Esophagus squamous epithelium (tissue), 5 donors: ENCODE measurements around the gene LBX1. TPM values are rescaled to one million over a fixed set of nuclear protein-coding genes. Genes with fewer than 3 reads are reported as not detected.
A peak's percentile ranks its signal among the peaks of the same experiment; 100 is the strongest.

Experiments
- DNase-seq: peaks from one replicate; lab custom pipeline; 2025; lab: John Stamatoyannopoulos, UW
- H3K27ac ChIP-seq, 4 donors: fragments of 200-600 bp; sonication (generic); one replicate each; pipeline ENCODE4 v1.5.1; 2016 to 2019; ENCODE audit warnings: mild to moderate bottlenecking in 1 of 4
- H3K27me3 ChIP-seq, 4 donors: fragments of 200-600 bp; sonication (generic); 1 replicate in 3 of 4; 2 replicates in 1 of 4; pipeline versions ENCODE4 v1.5.1 to v1.6.0; 2017 to 2021; ENCODE audit warnings: antibody characterized with exemption in 1 of 4
- H3K36me3 ChIP-seq, 3 donors: fragments of 200-600 bp; sonication (generic); one replicate each; pipeline ENCODE4 v1.5.1; 2016 to 2019
- H3K4me1 ChIP-seq, 3 donors: fragments of 200-600 bp; sonication (generic); one replicate each; pipeline ENCODE4 v1.5.1; 2017 to 2019
- H3K4me3 ChIP-seq, 4 donors: fragments of 200-600 bp; sonication (generic); 1 replicate in 3 of 4; 2 replicates in 1 of 4; pipeline ENCODE4 v1.5.1; 2016 to 2019; ENCODE audit warnings: mild to moderate bottlenecking in 2 of 4, moderate library complexity in 1 of 4
- H3K9me3 ChIP-seq, 3 donors: fragments of 200-600 bp; sonication (generic); one replicate each; pipeline ENCODE4 v1.5.1; 2016 to 2019
- CTCF ChIP-seq, 6 experiments: fragments of 450-650 bp in 4 of 6; fragments of 200-600 bp in 2 of 6; sonication (generic) in 2 of 6; IDR thresholded peaks; one replicate each; pipeline ENCODE4 v1.5.1; 2016 to 2019; ENCODE audit warnings: antibody characterized with exemption in 6 of 6, mild to moderate bottlenecking in 4 of 6, moderate library complexity in 4 of 6
- POLR2A ChIP-seq, 4 donors: fragments of 450-650 bp; IDR thresholded peaks; one replicate each; pipeline ENCODE4 v1.6.1; 2017; ENCODE audit warnings: antibody characterized with exemption in 4 of 4, mild to moderate bottlenecking in 4 of 4, moderate library complexity in 3 of 4
- WGBS, 2 donors: methylation state at CpG; one replicate each; pipeline ENCODE4 v1.1.5; 2018; 5-methylcytosine and 5-hydroxymethylcytosine counted together
- intact Hi-C: fragments of 100-400 bp; cut with DNase I; formaldehyde crosslinking; loops from one replicate; pipeline ENCODE4 v1.15.0; 2022
- total RNA-seq, 4 donors: library from RNA; depleted of rRNA; stranded (reverse); fragments of >200 nt; gene quantifications; one replicate each; pipeline ENCODE4 v1.1.0, GENCODE V29; 2016
- donor health status: DM: yes; HTN: yes; CAD: no.

Gene LBX1
- total RNA-seq, 4 donors from 2014 or later = not detected

- no peak overlapping the region for H3K27ac ChIP-seq
- H3K4me1 ChIP-seq = peaks cover 64 to 94% (median 65%) of the 10 kb centered on the region in 3 donors
- no peak for DNase-seq
- H3K36me3 ChIP-seq = no peaks in the 10 kb centered on the region
- 4 to 9% methylated on average over 27 to 37 of the region's 53 CpGs for WGBS, 2 donors
- intact Hi-C loops = no loop called here
- H3K9me3 ChIP-seq = no peaks in the 10 kb centered on the region
- H3K4me3 ChIP-seq = peak overlapping the region in 3 of 4 donors; percentile 10 to 50 (median 14)
- H3K27me3 ChIP-seq = peaks cover 56 to 100% (median 74%) of the 10 kb centered on the region in 4 donors
- TF ChIP-seq CTCF (IDR thresholded peaks at IDR 0.05) (no peak), POLR2A (IDR thresholded peaks at IDR 0.05) (no peak)
These were observed 4.1 kb downstream of the LBX1 start for GRCh38 chr10:101224910-101225823.

- DNase-seq = no peak
- peak overlapping the region in 1 of 4 donors; percentile 62 for H3K4me3 ChIP-seq
These were observed 5.0 kb downstream of the LBX1 start for GRCh38 chr10:101224060-101224909.

GRCh38 chr10:101223274-101224059 is 5.8 kb downstream of the LBX1 start:
- Histone ChIP-seq H3K9me3 (no peaks in the 10 kb centered on the region), H3K4me1 (peaks cover 48 to 84% (median 50%) of the 10 kb centered on the region in 3 donors), H3K27ac (no peak overlapping the region), H3K36me3 (no peaks in the 10 kb centered on the region), H3K27me3 (peaks cover 53 to 100% (median 73%) of the 10 kb centered on the region in 4 donors), H3K4me3 (peak overlapping the region in 3 of 4 donors; percentile 36 to 62 (median 48))
- TF ChIP-seq CTCF (IDR thresholded peaks at IDR 0.05) = no peak
- no peak for TF ChIP-seq POLR2A (IDR thresholded peaks at IDR 0.05)
- WGBS, 2 donors = 10 to 24% methylated on average over 21 to 22 of the region's 50 CpGs
- DNase-seq = no peak
- intact Hi-C loops = no loop called here

More at GRCh38 chr10:101224060-101224909, 5.0 kb downstream of the LBX1 start:
- peaks cover 56 to 85% (median 56%) of the 10 kb centered on the region in 3 donors for H3K4me1 ChIP-seq
- TF ChIP-seq CTCF (IDR thresholded peaks at IDR 0.05) (no peak), POLR2A (IDR thresholded peaks at IDR 0.05) (no peak)
- H3K27me3 ChIP-seq = peaks cover 48 to 100% (median 70%) of the 10 kb centered on the region in 4 donors
- no peaks in the 10 kb centered on the region for H3K9me3 ChIP-seq
- no peaks in the 10 kb centered on the region for H3K36me3 ChIP-seq
- intact Hi-C loops = no loop called here
- WGBS, 2 donors = 12 to 18% methylated on average over 27 to 45 of the region's 71 CpGs
- no peak overlapping the region for H3K27ac ChIP-seq

GRCh38 chr10:101222683-101223273 is 6.5 kb downstream of the LBX1 start:
- WGBS, 2 donors = 2 to 9% methylated on average over 6 to 11 of the region's 42 CpGs
- DNase-seq = no peak
- peaks cover 48 to 81% (median 49%) of the 10 kb centered on the region in 3 donors for H3K4me1 ChIP-seq
- intact Hi-C loops = no loop called here
- H3K36me3 ChIP-seq = no peaks in the 10 kb centered on the region
- TF ChIP-seq POLR2A (IDR thresholded peaks at IDR 0.05) (no peak), CTCF (IDR thresholded peaks at IDR 0.05) (no peak)
- peak overlapping the region; percentile 15 to 62 (median 42) for H3K4me3 ChIP-seq
- no peak overlapping the region for H3K27ac ChIP-seq
- H3K27me3 ChIP-seq = peaks cover 53 to 100% (median 71%) of the 10 kb centered on the region in 4 donors
- no peaks in the 10 kb centered on the region for H3K9me3 ChIP-seq
